ENCODE results near the gene METAP2. TPM values are rescaled to one million over a fixed set of nuclear protein-coding genes. Genes with fewer than 3 reads are reported as not detected.

Gene METAP2
- total RNA-seq, 1 donor from 2014 or later, result 45.4 TPM

DNA sequence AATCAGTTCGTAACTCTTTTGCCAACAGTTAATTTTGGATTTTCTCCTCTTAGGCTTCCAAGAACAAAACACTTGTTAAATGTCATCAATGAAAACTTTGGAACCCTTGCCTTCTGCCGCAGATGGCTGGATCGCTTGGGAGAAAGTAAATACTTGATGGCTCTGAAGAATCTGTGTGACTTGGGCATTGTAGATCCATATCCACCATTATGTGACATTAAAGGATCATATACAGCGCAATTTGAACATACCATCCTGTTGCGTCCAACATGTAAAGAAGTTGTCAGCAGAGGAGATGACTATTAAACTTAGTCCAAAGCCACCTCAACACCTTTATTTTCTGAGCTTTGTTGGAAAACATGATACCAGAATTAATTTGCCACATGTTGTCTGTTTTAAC is 39.6 kb downstream of the METAP2 start:
- no peak for DNase-seq (ENCODE audit: low read depth in 2 of 2)

DNA sequence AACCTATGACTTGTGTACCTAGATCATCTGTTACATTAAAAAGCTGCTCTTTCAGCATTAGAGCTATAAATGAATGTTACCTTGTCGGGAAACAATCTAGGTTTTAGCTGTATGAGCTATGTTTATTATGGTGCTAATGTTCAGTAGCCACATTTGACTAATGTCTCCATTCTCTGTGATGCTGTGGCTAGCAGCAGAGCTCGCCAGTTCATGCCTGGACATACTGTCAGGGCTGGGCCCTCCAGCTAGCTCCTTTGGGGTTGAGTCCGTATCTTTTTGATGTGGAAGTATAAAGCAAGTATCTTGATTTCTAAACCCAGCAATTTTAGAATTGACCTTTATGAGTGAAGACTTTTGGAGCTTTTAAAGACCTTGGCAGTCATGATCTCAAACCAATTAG is 41.2 kb downstream of the METAP2 start:
- no peak for DNase-seq (ENCODE audit: low read depth in 2 of 2)

DNA sequence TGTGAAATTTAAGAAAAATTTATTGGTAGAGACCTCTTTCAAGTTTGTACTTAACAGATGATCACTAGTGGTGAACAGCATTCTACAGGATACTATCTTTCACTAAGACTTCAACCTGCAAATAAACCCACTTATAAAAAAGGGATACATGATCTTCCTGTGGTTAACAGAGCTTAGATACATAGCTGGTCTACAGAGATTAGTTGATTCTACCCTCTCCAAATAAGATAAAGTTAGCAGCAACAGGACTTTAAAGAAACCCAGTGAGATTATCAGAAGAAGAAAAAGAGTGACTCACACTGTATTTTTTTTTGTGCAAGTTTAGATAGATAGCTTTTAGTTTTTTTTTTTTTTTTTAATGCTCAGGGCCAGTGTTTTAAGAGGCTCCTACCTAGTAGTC is 42.8 kb downstream of the METAP2 start:
- DNase-seq (ENCODE audit: low read depth in 2 of 2), result no peak

GRCh38 chr12:95517246-95517645 is 43.3 kb downstream of the METAP2 start:
- no peak for DNase-seq (ENCODE audit: low read depth in 2 of 2)

GRCh38 chr12:95518944-95519343 is 45.0 kb downstream of the METAP2 start:
- no peak for DNase-seq (ENCODE audit: low read depth in 2 of 2)

GRCh38 chr12:95520816-95521215 is 46.9 kb downstream of the METAP2 start:
- DNase-seq (ENCODE audit: low read depth in 2 of 2), result no peak

GRCh38 chr12:95522692-95523091 is 48.7 kb downstream of the METAP2 start:
- DNase-seq (ENCODE audit: low read depth in 2 of 2), result no peak

- no peak for DNase-seq (ENCODE audit: low read depth in 2 of 2)
Measured at GRCh38 chr12:95528431-95528830, 54.5 kb downstream of the METAP2 start.

GRCh38 chr12:95529693-95530225 is 55.8 kb downstream of the METAP2 start:
- no peak for DNase-seq (ENCODE audit: low read depth in 2 of 2)

GRCh38 chr12:95532851-95533250 is 58.9 kb downstream of the METAP2 start:
- DNase-seq (ENCODE audit: low read depth in 2 of 2), result peak; percentile 11 to 23

- DNase-seq (ENCODE audit: low read depth in 2 of 2), result no peak
Measured at GRCh38 chr12:95533985-95534384, 60.0 kb downstream of the METAP2 start.

GRCh38 chr12:95538006-95538405 is 64.1 kb downstream of the METAP2 start:
- DNase-seq (ENCODE audit: low read depth in 2 of 2), result no peak

GRCh38 chr12:95538656-95539055 is 64.7 kb downstream of the METAP2 start:
- DNase-seq (ENCODE audit: low read depth in 2 of 2), result no peak

DNA sequence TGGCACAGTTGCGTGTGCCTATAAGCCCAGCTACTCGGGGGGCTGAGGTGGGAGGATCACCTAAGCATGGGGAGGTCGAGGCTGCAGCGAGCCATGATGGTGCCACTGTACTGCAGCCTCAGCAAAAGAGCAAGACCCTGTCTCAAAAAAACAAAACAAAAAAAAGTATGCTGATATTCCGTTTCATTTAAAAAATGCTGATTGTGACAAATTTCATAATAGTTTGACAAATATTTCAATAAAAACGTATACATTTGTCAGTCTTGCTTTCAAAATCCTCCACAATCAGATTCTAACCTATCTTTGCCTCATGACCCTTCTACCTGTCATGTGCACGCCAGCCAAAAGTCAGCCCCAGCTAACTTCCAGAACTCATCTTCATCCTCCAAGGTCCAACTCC is 67.5 kb downstream of the METAP2 start:
- no peak for DNase-seq (ENCODE audit: low read depth in 2 of 2)

DNA sequence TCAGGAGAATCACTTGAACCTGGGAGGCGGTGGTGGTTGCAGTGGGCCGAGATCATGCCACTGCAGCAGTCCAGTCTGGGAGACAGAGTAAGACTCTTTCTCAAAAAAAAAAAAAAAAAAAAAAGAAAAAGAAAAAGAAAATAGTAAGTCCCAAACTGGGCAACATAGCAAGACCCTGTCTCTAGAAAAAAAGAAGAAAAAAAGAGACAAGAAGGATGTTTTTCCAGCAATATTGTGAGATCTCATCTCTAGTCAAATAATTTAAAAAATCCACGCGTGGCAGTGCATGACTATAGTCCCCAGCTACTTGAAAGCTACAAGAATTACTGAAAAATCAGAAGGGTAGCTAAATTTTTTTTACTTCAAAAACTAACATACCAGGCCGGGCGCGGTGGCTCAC is 69.4 kb downstream of the METAP2 start:
- DNase-seq (ENCODE audit: low read depth in 2 of 2), result no peak

DNA sequence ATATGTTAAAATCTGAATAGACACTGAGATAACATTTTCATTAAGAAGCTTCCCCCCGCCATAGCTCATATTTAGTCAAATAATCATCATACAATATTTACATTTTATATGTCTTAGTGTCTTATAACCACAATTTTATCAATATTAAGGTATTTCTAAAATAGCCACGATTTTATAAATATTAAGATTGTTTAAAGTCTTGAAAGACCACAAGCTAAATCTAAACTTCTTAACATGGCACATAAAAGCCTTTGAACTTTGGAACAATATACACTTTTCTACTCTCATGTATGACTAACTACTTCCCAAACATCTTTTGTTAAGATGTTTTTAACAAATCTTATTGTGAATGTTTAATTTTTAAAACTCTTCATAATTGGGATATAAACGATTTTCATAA is 70.8 kb downstream of the METAP2 start:
- no peak for DNase-seq (ENCODE audit: low read depth in 2 of 2)

GRCh38 chr12:95545303-95545702 is 71.4 kb downstream of the METAP2 start:
- no peak for DNase-seq (ENCODE audit: low read depth in 2 of 2)

- DNase-seq (ENCODE audit: low read depth in 2 of 2), result peak in 1 of 2 donors; percentile 47
Measured at GRCh38 chr12:95545731-95546490, 72.0 kb downstream of the METAP2 start.

DNA sequence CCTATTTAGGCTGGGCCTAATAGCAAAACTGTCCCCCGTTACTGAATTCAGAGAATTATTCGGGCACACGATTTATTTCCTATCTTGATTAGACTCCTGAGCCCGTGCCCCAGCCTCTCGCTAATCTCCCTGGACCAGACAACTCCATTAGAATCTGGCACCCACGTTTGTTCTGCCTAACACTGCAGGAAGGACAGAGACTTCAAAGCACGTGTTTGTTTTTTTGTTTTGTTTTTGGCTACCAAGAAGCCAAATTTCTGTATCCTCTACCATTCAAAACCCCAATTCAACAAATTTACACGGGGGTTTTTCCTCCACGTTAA is 72.5 kb downstream of the METAP2 start:
- no peak for DNase-seq (ENCODE audit: low read depth in 2 of 2)

DNA sequence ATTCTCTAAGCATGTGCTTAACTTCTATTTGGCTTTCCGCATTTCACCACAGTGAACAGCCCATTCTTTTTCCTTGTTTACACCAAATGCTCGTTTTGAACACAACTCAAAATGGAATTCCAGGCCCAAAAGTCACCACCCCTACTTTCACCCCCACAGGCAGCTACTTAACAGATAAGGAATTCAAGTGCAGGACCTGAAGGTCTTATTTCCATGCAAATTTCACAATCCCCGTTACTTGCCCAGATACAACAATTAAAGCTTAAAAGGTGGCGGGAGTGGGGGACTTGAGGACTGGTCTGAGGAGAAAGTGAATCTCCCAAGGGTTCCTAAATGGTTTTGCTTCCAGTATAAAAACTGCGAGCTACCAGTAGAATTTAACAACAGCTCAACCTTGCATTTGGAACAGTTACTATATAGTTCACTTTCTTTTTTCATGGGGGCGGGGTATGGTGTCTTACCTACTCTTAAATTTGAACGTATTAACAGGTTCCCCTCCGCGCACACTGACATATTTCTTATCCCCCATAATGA is 73.6 kb downstream of the METAP2 start:
- no peak for DNase-seq (ENCODE audit: low read depth in 2 of 2)

GRCh38 chr12:95548056-95548538 is 74.1 kb downstream of the METAP2 start:
- peak in 1 of 2 donors; percentile 21 for DNase-seq (ENCODE audit: low read depth in 2 of 2)

DNA sequence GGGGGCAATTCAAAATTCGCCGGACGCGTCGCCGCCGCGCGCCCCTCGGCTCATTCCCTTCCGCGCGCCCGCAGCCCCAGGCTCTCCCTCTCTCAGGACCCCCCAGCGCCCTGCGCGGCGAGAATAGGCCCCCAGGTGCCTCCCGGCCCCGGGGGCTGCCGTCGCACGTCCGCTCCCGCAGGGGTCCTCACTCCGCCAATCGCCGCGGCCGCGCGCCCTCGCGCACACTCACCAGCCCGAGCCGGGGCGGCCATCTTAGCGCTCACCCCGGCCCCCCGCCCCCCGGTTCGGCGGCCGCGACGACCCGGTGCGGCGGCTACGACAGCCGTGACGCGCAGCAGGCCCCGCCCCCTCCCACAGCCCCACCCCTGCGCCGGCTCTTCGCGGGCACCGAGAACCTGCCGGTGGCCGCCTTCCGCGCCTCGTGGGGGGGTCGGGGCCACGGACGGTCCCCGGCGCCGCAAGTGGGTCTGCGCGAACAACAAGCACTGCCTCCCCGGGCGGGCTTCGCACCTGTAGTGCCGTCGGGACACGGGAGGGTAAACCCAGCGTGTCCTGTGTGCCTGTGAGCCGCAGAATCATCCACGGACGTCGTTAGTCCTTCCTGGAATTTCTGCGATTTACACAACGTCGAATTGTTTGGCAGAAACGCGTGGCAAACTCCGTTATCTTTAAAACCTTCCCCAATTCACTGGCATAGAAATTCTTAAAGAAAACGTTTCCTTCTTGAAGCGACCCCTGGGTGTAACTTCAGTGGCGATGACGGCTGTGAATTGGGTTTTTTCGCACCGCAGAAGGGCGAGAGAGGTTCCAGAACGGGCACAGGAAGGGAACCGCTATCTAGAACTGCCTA is 74.8 kb downstream of the METAP2 start:
- peak in 1 of 2 donors; percentile 59 for DNase-seq (ENCODE audit: low read depth in 2 of 2)

All from lung microvascular endothelial cell (primary cell).